SK-N-SH treated with all-trans-retinoic acid at 6 μM for 48 hours (cell line): ENCODE results near the gene IFT81.

Experiments used
- ATAC-seq: fragments of 200-7000 bp; cut with Tn5 transposase; 3 replicates; pipeline ENCODE4 v1.9.1; 2020; ENCODE audit warnings: mild to moderate bottlenecking, moderate library complexity
- ARNTL ChIP-seq: fragments of 450-650 bp; formaldehyde crosslinking; IDR thresholded peaks from 2 replicates; pipeline ENCODE4 v1.5.0; 2020; ENCODE audit warnings: low read depth, mild to moderate bottlenecking, moderate library complexity, borderline replicate concordance
- BACH2 ChIP-seq: fragments of 250-450 bp; sonication (Bioruptor Pico); IDR thresholded peaks from 2 replicates; pipeline ENCODE4 v1.9.0; 2021; ENCODE audit warnings: mild to moderate bottlenecking, borderline replicate concordance
- CSDC2 ChIP-seq: fragments of 250-450 bp; sonication (Bioruptor Pico); IDR thresholded peaks from 2 replicates; pipeline ENCODE4 v1.5.0; 2020; ENCODE audit warnings: mild to moderate bottlenecking, moderate library complexity
- ESRRG ChIP-seq: fragments of 250-450 bp; sonication (Bioruptor Pico); IDR thresholded peaks from 2 replicates; pipeline ENCODE4 v1.6.1; 2021; ENCODE audit warnings: mild to moderate bottlenecking
- GLIS3 ChIP-seq: fragments of 250-450 bp; sonication (Bioruptor Pico); IDR thresholded peaks from 2 replicates; pipeline ENCODE4 v1.5.0; 2020; ENCODE audit warnings: mild to moderate bottlenecking, moderate library complexity
- ISL1 ChIP-seq: fragments of 250-450 bp; sonication (Bioruptor Pico); IDR thresholded peaks from 2 replicates; pipeline ENCODE4 v2.1.2; 2022; ENCODE audit warnings: mild to moderate bottlenecking, moderate library complexity
- OSR1 ChIP-seq: fragments of 250-450 bp; sonication (Bioruptor Pico); IDR thresholded peaks from 2 replicates; pipeline ENCODE4 v1.8.0; 2022; ENCODE audit warnings: moderate library complexity, mild to moderate bottlenecking, inconsistent platforms
- PPARA ChIP-seq: fragments of 250-450 bp; sonication (Bioruptor Pico); IDR thresholded peaks from 2 replicates; pipeline ENCODE4 v1.5.0; 2020; ENCODE audit warnings: mild to moderate bottlenecking, borderline replicate concordance
- RARB ChIP-seq: fragments of 250-450 bp; sonication (Bioruptor Pico); IDR thresholded peaks from 2 replicates; pipeline ENCODE4 v1.8.0; 2021; ENCODE audit warnings: mild to moderate bottlenecking, moderate library complexity
- SNAI2 ChIP-seq: fragments of 250-450 bp; sonication (Bioruptor Pico); IDR thresholded peaks from 2 replicates; pipeline ENCODE4 v1.5.0; 2020; ENCODE audit warnings: mild to moderate bottlenecking, moderate library complexity
- TCF4 ChIP-seq: fragments of 250-450 bp; sonication (Bioruptor Pico); IDR thresholded peaks from 2 replicates; pipeline ENCODE4 v1.8.0; 2021; ENCODE audit warnings: mild to moderate bottlenecking, moderate library complexity, borderline replicate concordance
- ZFP3 ChIP-seq: fragments of 250-450 bp; sonication (Bioruptor Pico); IDR thresholded peaks from 2 replicates; pipeline ENCODE4 v1.5.0; 2020; ENCODE audit warnings: mild to moderate bottlenecking, moderate library complexity
- ZFP30 ChIP-seq: fragments of 450-650 bp; formaldehyde crosslinking; IDR thresholded peaks from 2 replicates; pipeline ENCODE4 v1.5.0; 2022; ENCODE audit warnings: mild to moderate bottlenecking, moderate library complexity
- ZNF565 ChIP-seq: fragments of 450-650 bp; formaldehyde crosslinking; conservative IDR thresholded peaks from 2 replicates; pipeline ENCODE4 v1.5.0; 2020; ENCODE audit warnings: low read depth, mild to moderate bottlenecking, moderate library complexity
- ZNF70 ChIP-seq: fragments of 450-650 bp; formaldehyde crosslinking; IDR thresholded peaks from 2 replicates; pipeline ENCODE4 v1.5.0; 2020; ENCODE audit warnings: mild to moderate bottlenecking, moderate library complexity
- ZNF8 ChIP-seq: fragments of 450-650 bp; formaldehyde crosslinking; IDR thresholded peaks from 2 replicates; pipeline ENCODE4 v1.5.0; 2020; ENCODE audit warnings: mild to moderate bottlenecking, moderate library complexity
- TF ChIP-seq, protein P1 (sequence below): fragments of 250-450 bp; sonication (Bioruptor Pico); IDR thresholded peaks from 2 replicates; pipeline ENCODE4 v1.8.0; 2020; ENCODE audit warnings: mild to moderate bottlenecking, moderate library complexity, borderline replicate concordance
- TF ChIP-seq, protein P2 (sequence below): fragments of 250-450 bp; sonication (Bioruptor Pico); IDR thresholded peaks from 2 replicates; pipeline ENCODE4 v1.5.1; 2021; ENCODE audit warnings: mild to moderate bottlenecking, moderate library complexity
- TF ChIP-seq, protein P3 (sequence below): fragments of 250-450 bp; sonication (Bioruptor Pico); IDR thresholded peaks from 2 replicates; pipeline ENCODE4 v1.8.0; 2021; ENCODE audit warnings: low read depth, mild to moderate bottlenecking, moderate library complexity, borderline replicate concordance
- TF ChIP-seq, protein P4 (sequence below): fragments of 250-450 bp; sonication (Bioruptor Pico); IDR thresholded peaks from 2 replicates; pipeline ENCODE4 v1.5.0; 2020; ENCODE audit warnings: mild to moderate bottlenecking, moderate library complexity
- TF ChIP-seq, protein P5 (sequence below): fragments of 250-450 bp; sonication (Bioruptor Pico); IDR thresholded peaks from 2 replicates; pipeline ENCODE4 v1.5.1; 2020; ENCODE audit warnings: low read depth, mild to moderate bottlenecking, moderate library complexity

IFT81 gene

DNA sequence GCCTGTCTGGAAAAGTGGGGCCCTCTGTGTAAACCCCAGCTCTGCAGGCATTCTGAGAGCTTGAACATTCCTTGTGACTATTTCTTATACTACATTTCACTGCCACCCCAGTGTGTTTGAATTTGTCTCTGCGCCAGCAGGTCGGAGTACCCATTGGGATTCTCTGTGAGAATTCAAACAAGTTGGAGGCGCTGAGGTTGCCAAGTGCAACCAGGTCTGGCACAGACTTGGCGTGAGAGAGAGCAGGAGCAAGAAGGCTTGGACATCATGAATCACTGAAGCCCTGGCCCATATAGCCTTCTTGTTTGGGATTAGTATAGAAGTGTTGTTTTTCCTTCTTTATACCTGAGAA, 123.9 kb downstream of the IFT81 start:
- ATAC-seq = no peak
- TF ChIP-seq, protein P1, sequence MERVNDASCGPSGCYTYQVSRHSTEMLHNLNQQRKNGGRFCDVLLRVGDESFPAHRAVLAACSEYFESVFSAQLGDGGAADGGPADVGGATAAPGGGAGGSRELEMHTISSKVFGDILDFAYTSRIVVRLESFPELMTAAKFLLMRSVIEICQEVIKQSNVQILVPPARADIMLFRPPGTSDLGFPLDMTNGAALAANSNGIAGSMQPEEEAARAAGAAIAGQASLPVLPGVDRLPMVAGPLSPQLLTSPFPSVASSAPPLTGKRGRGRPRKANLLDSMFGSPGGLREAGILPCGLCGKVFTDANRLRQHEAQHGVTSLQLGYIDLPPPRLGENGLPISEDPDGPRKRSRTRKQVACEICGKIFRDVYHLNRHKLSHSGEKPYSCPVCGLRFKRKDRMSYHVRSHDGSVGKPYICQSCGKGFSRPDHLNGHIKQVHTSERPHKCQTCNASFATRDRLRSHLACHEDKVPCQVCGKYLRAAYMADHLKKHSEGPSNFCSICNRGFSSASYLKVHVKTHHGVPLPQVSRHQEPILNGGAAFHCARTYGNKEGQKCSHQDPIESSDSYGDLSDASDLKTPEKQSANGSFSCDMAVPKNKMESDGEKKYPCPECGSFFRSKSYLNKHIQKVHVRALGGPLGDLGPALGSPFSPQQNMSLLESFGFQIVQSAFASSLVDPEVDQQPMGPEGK (CRISPR knock-in tag) = no peak
- no peak for TF ChIP-seq ZNF8
- TF ChIP-seq ZNF70 (CRISPR knock-in tag) = no peak
- TF ChIP-seq, all 23 proteins: peak for 0

DNA sequence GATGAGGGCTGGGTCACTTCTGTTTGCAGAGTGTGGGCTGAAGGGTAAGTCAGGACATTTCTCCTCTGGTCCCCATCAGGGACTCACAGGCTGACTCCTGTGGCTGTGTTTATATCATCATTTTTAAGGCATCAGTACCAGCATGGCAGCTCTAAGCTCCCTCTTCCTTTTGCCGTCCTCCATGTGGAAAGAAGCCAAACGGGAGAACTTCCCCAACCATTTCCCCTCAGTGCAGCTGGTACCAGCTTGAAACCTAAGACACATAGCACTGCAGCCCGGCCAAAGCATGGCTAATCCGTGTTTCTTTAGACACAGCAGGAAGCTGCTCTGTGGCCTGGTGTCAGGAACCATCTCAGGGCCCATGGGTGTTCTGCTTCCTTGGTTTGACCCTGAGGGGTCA, 124.9 kb downstream of the IFT81 start:
- ATAC-seq = no peak
- TF ChIP-seq RARB (CRISPR knock-in tag) (no peak), ZNF70 (CRISPR knock-in tag) (no peak), ZFP30 (no peak)
- TF ChIP-seq, protein P2, sequence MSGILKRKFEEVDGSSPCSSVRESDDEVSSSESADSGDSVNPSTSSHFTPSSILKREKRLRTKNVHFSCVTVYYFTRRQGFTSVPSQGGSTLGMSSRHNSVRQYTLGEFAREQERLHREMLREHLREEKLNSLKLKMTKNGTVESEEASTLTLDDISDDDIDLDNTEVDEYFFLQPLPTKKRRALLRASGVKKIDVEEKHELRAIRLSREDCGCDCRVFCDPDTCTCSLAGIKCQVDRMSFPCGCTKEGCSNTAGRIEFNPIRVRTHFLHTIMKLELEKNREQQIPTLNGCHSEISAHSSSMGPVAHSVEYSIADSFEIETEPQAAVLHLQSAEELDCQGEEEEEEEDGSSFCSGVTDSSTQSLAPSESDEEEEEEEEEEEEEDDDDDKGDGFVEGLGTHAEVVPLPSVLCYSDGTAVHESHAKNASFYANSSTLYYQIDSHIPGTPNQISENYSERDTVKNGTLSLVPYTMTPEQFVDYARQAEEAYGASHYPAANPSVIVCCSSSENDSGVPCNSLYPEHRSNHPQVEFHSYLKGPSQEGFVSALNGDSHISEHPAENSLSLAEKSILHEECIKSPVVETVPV (CRISPR knock-in tag) = no peak

DNA sequence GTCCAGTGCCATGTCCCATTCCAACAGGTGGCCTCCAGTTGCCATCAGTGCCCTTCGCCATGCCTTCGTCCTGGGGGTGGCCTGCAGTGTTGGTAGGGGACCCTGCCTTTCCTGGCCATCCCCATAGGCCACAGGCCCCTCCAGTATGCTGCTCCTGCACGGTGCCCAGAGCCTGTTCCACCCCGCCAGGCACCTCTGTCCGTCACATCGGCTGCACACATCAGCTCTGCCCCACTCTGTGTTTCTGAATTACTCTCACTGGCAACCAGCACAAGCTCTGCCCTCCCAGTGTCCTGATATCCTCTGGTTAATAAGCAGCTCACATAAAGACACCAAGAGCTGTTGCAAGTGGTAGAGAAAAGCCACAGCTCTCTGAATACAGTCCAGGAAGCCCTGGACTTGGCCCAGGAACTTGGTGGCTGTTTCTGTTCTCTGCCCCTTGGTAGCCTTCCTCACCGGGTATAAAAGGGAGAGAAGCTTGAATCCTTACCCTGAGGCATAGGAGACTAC, 125.6 kb downstream of the IFT81 start:
- ATAC-seq = no peak
- TF ChIP-seq BACH2 (CRISPR knock-in tag) = no peak
- TF ChIP-seq PPARA (CRISPR knock-in tag) = no peak
- TF ChIP-seq ZNF8 = no peak
- TF ChIP-seq, protein P3, sequence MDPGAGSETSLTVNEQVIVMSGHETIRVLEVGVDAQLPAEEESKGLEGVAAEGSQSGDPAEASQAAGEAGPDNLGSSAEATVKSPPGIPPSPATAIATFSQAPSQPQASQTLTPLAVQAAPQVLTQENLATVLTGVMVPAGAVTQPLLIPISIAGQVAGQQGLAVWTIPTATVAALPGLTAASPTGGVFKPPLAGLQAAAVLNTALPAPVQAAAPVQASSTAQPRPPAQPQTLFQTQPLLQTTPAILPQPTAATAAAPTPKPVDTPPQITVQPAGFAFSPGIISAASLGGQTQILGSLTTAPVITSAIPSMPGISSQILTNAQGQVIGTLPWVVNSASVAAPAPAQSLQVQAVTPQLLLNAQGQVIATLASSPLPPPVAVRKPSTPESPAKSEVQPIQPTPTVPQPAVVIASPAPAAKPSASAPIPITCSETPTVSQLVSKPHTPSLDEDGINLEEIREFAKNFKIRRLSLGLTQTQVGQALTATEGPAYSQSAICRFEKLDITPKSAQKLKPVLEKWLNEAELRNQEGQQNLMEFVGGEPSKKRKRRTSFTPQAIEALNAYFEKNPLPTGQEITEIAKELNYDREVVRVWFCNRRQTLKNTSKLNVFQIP = no peak
- TF ChIP-seq ZNF70 (CRISPR knock-in tag) = no peak
- no peak for TF ChIP-seq ISL1 (CRISPR knock-in tag)
- TF ChIP-seq SNAI2 (CRISPR knock-in tag) = no peak

DNA sequence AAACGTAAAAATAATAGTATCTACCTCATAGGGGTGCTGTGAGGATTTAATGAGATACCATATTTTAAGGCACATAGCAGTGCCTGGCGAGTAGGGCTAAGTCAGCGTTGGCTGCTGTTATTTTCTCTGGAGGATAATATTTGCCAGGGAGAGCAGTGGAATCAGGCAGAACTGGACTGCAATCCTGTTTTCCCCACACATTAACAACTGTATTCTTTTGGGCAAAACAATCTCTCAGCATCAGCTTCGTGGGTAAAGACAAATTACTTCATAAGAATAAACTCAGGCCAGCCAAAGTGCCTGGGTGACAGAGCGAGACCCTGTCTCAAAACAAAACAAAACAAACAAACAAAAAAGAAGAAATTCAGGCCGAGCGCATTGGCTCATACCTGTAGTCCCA, 127.2 kb downstream of the IFT81 start:
- TF ChIP-seq ZNF70 (CRISPR knock-in tag) (no peak), RARB (CRISPR knock-in tag) (no peak), ZFP3 (no peak), CSDC2 (CRISPR knock-in tag) (no peak), SNAI2 (CRISPR knock-in tag) (no peak), PPARA (CRISPR knock-in tag) (no peak), ARNTL (no peak), GLIS3 (CRISPR knock-in tag) (no peak), BACH2 (CRISPR knock-in tag) (no peak), ZFP30 (no peak), TCF4 (CRISPR knock-in tag) (no peak), ESRRG (CRISPR knock-in tag) (no peak), ISL1 (CRISPR knock-in tag) (no peak), ZNF565 (CRISPR knock-in tag) (no peak), OSR1 (no peak)
- TF ChIP-seq, protein P2 (CRISPR knock-in tag) = no peak
- TF ChIP-seq, protein P1 (CRISPR knock-in tag) = no peak
- TF ChIP-seq, protein P4, sequence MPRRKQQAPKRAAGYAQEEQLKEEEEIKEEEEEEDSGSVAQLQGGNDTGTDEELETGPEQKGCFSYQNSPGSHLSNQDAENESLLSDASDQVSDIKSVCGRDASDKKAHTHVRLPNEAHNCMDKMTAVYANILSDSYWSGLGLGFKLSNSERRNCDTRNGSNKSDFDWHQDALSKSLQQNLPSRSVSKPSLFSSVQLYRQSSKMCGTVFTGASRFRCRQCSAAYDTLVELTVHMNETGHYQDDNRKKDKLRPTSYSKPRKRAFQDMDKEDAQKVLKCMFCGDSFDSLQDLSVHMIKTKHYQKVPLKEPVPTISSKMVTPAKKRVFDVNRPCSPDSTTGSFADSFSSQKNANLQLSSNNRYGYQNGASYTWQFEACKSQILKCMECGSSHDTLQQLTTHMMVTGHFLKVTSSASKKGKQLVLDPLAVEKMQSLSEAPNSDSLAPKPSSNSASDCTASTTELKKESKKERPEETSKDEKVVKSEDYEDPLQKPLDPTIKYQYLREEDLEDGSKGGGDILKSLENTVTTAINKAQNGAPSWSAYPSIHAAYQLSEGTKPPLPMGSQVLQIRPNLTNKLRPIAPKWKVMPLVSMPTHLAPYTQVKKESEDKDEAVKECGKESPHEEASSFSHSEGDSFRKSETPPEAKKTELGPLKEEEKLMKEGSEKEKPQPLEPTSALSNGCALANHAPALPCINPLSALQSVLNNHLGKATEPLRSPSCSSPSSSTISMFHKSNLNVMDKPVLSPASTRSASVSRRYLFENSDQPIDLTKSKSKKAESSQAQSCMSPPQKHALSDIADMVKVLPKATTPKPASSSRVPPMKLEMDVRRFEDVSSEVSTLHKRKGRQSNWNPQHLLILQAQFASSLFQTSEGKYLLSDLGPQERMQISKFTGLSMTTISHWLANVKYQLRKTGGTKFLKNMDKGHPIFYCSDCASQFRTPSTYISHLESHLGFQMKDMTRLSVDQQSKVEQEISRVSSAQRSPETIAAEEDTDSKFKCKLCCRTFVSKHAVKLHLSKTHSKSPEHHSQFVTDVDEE (CRISPR knock-in tag) = no peak
- TF ChIP-seq, protein P5, sequence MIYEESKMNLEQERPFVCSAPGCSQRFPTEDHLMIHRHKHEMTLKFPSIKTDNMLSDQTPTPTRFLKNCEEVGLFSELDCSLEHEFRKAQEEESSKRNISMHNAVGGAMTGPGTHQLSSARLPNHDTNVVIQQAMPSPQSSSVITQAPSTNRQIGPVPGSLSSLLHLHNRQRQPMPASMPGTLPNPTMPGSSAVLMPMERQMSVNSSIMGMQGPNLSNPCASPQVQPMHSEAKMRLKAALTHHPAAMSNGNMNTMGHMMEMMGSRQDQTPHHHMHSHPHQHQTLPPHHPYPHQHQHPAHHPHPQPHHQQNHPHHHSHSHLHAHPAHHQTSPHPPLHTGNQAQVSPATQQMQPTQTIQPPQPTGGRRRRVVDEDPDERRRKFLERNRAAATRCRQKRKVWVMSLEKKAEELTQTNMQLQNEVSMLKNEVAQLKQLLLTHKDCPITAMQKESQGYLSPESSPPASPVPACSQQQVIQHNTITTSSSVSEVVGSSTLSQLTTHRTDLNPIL = no peak

More for the DNA sequence above, 127.2 kb downstream of the IFT81 start:
- no peak for ATAC-seq
